IPS-15b (cell line): Measurements from ENCODE around the gene PLPP6.
"Not testable (repeated sequence)": the region's sequence is repeated elsewhere in the genome, so short reads cannot be mapped to it uniquely, and the experiment has no call there.

ENCODE experiments used
- H3K27me3 ChIP-seq: one replicate; pipeline ENCODE4 v1.6.1; 2013; ENCODE audit warnings: low read length; ENCODE audit not compliant: control insufficient read depth, insufficient read depth
- H3K36me3 ChIP-seq: one replicate; pipeline ENCODE4 v1.6.1; 2013; ENCODE audit warnings: low read length; ENCODE audit not compliant: control insufficient read depth, insufficient read depth
- H3K4me1 ChIP-seq: one replicate; pipeline ENCODE4 v1.6.1; 2013; ENCODE audit warnings: mild to moderate bottlenecking, low read length; ENCODE audit not compliant: control insufficient read depth, insufficient read depth
- H3K4me3 ChIP-seq: one replicate; pipeline ENCODE4 v1.5.1; 2013; ENCODE audit warnings: low read depth, low read length
- H3K9ac ChIP-seq: one replicate; pipeline ENCODE4 v1.6.1; 2013; ENCODE audit warnings: low read depth, mild to moderate bottlenecking, low read length
- H3K9me3 ChIP-seq: one replicate; pipeline ENCODE4 v1.6.1; 2013; ENCODE audit warnings: mild to moderate bottlenecking, low read length; ENCODE audit not compliant: control insufficient read depth, insufficient read depth

PLPP6 gene

GRCh38 chr9:4639420-4639819 is 22.7 kb upstream of the PLPP6 start:
- Histone ChIP-seq H3K9me3 (no peaks in the 10 kb centered on the region), H3K4me3 (no peak overlapping the region), H3K36me3 (no peaks in the 10 kb centered on the region), H3K27me3 (no peaks in the 10 kb centered on the region), H3K9ac (no peak overlapping the region), H3K4me1 (no peaks in the 10 kb centered on the region)

GRCh38 chr9:4640027-4640426 is 22.1 kb upstream of the PLPP6 start:
- no peak overlapping the region for H3K9ac ChIP-seq
- no peaks in the 10 kb centered on the region for H3K4me1 ChIP-seq
- no peak overlapping the region for H3K4me3 ChIP-seq
- no peaks in the 10 kb centered on the region for H3K27me3 ChIP-seq
- no peaks in the 10 kb centered on the region for H3K36me3 ChIP-seq
- H3K9me3 ChIP-seq: no peaks in the 10 kb centered on the region

GRCh38 chr9:4642351-4642750 is 19.7 kb upstream of the PLPP6 start:
- H3K4me1 ChIP-seq: no peaks in the 10 kb centered on the region
- no peaks in the 10 kb centered on the region for H3K9me3 ChIP-seq
- H3K9ac ChIP-seq: no peak overlapping the region
- no peak overlapping the region for H3K4me3 ChIP-seq
- H3K27me3 ChIP-seq: no peaks in the 10 kb centered on the region
- no peaks in the 10 kb centered on the region for H3K36me3 ChIP-seq

GRCh38 chr9:4654084-4654483 is 8.0 kb upstream of the PLPP6 start:
- H3K9ac ChIP-seq: no peak overlapping the region
- no peaks in the 10 kb centered on the region for H3K9me3 ChIP-seq
- H3K27me3 ChIP-seq: no peaks in the 10 kb centered on the region
- H3K4me1 ChIP-seq: peaks cover 2% of the 10 kb centered on the region
- H3K4me3 ChIP-seq: no peak overlapping the region
- H3K36me3 ChIP-seq: no peaks in the 10 kb centered on the region

- Histone ChIP-seq H3K36me3 (no peaks in the 10 kb centered on the region), H3K9ac (no peak overlapping the region), H3K27me3 (no peaks in the 10 kb centered on the region), H3K9me3 (no peaks in the 10 kb centered on the region), H3K4me1 (peaks cover 2% of the 10 kb centered on the region), H3K4me3 (no peak overlapping the region)
Observed at GRCh38 chr9:4654538-4654937, 7.6 kb upstream of the PLPP6 start.

GRCh38 chr9:4656196-4656595 is 5.9 kb upstream of the PLPP6 start:
- H3K9me3 ChIP-seq, H3K36me3 ChIP-seq, H3K4me1 ChIP-seq, H3K9ac ChIP-seq, H3K27me3 ChIP-seq, H3K4me3 ChIP-seq: not testable (repeated sequence)

- no peak overlapping the region for H3K9ac ChIP-seq
- H3K4me1 ChIP-seq: peaks cover 5% of the 10 kb centered on the region
- H3K27me3 ChIP-seq: no peaks in the 10 kb centered on the region
- H3K36me3 ChIP-seq: no peaks in the 10 kb centered on the region
- no peaks in the 10 kb centered on the region for H3K9me3 ChIP-seq
- no peak overlapping the region for H3K4me3 ChIP-seq
Observed at GRCh38 chr9:4656621-4657020, 5.5 kb upstream of the PLPP6 start.

- no peaks in the 10 kb centered on the region for H3K27me3 ChIP-seq
- H3K4me3 ChIP-seq: no peak overlapping the region
- no peaks in the 10 kb centered on the region for H3K9me3 ChIP-seq
- H3K9ac ChIP-seq: no peak overlapping the region
- H3K4me1 ChIP-seq: peaks cover 5% of the 10 kb centered on the region
- H3K36me3 ChIP-seq: no peaks in the 10 kb centered on the region
Observed at GRCh38 chr9:4657426-4658159, 4.5 kb upstream of the PLPP6 start.

- H3K9ac ChIP-seq, H3K9me3 ChIP-seq, H3K36me3 ChIP-seq, H3K27me3 ChIP-seq, H3K4me3 ChIP-seq: not testable (repeated sequence)
- peaks cover 28% of the 10 kb centered on the region for H3K4me1 ChIP-seq
Observed at GRCh38 chr9:4660665-4661064, 1.4 kb upstream of the PLPP6 start.

- no peak overlapping the region for H3K9ac ChIP-seq
- no peaks in the 10 kb centered on the region for H3K9me3 ChIP-seq
- no peaks in the 10 kb centered on the region for H3K27me3 ChIP-seq
- H3K36me3 ChIP-seq: no peaks in the 10 kb centered on the region
- no peak overlapping the region for H3K4me3 ChIP-seq
- peaks cover 28% of the 10 kb centered on the region for H3K4me1 ChIP-seq
Observed at GRCh38 chr9:4661165-4661564, 929 bp upstream of the PLPP6 start.

- Histone ChIP-seq H3K4me1 (peaks cover 28% of the 10 kb centered on the region), H3K9ac (no peak overlapping the region), H3K36me3 (no peaks in the 10 kb centered on the region), H3K27me3 (peaks cover under 1% of the 10 kb centered on the region), H3K4me3 (peak overlapping the region; percentile 88), H3K9me3 (no peaks in the 10 kb centered on the region)
Observed at GRCh38 chr9:4661611-4662010, 483 bp upstream of the PLPP6 start.

GRCh38 chr9:4662989-4663792 is 1.1 kb downstream of the PLPP6 start:
- Histone ChIP-seq H3K4me1 (peaks cover 25% of the 10 kb centered on the region), H3K36me3 (no peaks in the 10 kb centered on the region)

More at GRCh38 chr9:4662989-4663792, 1.1 kb downstream of the PLPP6 start:
- Histone ChIP-seq H3K9ac (no peak overlapping the region), H3K9me3 (no peaks in the 10 kb centered on the region), H3K4me3 (peak overlapping the region; percentile 88), H3K27me3 (peaks cover 11% of the 10 kb centered on the region)
